HG03439 (cell line): ENCODE results near the gene CHRNA7.

Experiments
- ATAC-seq: cut with Tn5 transposase; IDR thresholded peaks from one replicate; pipeline ENCODE4 v1.9.1; 2021; ENCODE audit warnings: mild to moderate bottlenecking, moderate library complexity; ENCODE audit not compliant: unreplicated experiment

Gene CHRNA7

GRCh38 chr15:32067115-32067514 is 36.8 kb downstream of the CHRNA7 start:
- ATAC-seq = no peak

GRCh38 chr15:32089851-32090359 is 59.6 kb downstream of the CHRNA7 start:
- no peak for ATAC-seq

GRCh38 chr15:32091505-32092380 is 61.4 kb downstream of the CHRNA7 start:
- ATAC-seq = no peak

GRCh38 chr15:32096213-32096612 is 65.9 kb downstream of the CHRNA7 start:
- ATAC-seq = no peak

DNA sequence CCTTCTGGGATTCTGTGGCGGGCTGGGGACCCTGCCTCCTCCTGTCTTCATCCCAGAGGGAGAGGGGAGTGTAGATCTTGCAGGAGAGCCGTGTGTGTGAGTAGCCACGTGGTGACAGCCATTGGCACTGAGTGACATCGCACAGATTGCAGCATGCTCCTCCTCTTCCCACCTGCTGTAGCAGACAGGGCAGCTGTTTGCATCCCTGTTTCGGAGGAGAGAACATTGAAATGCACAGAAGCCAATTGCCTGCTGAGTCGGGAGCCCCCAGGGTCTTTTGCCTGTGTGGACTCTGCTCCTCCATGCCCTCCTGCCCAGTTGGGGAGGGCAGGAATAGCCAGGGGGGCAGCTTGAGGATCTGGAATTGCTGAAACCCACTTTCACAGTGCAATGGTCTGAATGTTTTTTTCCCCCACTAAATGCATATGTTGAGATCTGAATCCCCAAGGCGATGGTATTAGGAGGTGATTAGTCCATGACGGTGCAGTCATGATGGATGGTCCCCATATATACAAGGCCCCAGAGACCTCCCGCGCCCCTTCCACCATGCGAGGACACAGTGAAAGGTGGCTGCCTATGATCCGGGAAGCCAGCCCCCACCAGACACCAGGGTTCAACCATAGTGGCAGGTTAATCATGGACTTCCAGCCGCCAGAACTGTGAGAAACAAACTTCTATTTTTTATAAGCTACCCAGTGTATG is 66.8 kb downstream of the CHRNA7 start:
- ATAC-seq = no peak

DNA sequence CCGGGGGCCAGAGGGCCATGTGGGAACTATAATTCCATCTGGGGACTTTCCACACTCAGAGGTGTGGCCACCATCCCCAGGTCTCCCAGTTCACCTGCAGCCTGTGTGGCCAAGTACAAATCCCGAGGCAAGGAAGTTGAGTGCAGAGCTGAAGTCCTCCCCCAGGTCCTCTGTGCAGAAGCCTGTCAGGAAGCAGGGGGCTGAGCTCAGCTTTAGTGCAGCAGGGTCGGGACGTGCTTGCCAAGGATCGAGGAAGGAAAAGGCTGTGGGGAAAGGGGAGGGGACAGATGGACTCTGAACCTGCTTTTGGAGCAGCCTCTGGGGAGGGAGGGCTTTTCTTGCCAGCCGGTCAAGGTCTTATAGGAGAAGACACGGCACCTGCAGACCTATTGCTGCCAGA is 67.7 kb downstream of the CHRNA7 start:
- no peak for ATAC-seq

DNA sequence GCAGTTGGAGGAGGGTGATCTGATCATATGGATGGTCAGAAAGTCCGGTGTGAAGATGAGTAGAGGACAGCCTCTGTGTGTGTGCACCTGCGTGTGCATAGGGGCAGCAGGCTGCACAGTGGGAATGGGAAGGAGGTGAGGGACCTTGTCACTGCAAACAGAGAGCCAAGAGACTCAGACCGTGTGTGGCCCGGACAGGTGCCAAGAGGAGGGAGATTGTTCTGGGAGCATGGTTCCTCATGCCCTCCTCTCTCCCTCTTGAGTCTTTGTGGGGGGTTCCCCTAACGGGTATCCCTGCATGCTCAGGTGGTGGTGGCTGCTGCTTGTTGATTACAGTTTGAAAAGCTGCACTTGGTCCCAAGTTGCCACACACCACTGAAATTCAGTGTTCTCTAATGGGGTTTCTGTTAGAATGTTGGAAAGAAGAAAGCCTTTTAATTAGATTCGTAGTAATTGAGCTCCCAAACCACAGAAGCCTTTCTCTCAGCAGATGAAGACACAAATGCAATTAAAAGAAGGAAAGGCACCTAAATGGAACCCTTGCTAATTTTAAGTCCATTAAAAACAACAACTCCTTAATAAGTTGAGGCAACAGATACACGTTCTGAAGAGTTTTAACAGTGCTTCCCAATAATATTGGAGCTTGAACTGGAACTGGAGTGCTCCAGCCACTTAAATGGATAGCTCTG is 68.9 kb downstream of the CHRNA7 start:
- ATAC-seq = no peak

DNA sequence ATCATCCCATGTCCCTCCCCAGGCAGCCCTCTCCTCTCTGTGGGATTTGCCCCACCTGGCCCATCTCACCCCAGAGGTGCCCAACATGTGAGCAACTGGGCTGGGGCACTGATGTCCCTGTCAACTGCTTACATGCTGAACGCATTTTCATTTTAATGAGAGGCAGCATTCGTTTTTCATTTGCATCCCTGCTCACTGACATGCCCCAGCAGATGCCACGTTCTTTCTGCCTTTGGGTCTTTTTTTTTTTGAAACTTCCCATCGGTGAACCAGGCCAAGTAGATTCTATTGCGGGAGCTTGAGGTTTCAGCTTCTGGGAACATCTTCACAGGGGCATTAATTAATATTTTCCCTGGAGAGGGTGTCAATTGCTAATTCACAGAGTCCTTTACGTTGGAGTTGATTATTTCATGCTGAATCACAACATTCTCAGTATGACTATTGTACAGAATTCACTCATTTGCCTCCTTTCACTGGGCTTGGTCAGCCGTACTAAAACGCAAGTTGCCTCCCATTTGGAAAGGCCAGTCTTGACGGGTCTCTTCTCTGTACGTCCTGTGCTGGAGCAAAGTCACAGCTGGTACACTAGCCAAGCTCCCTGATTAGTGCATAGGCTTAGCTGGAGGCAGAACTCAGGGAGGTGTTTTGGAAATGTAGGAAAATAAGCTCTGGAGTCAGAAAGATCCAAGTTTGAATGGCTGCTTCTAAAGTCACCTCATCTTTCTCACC is 69.8 kb downstream of the CHRNA7 start:
- ATAC-seq = no peak

- ATAC-seq = no peak
These were observed 74.0 kb downstream of the CHRNA7 start for GRCh38 chr15:32104061-32104995.

DNA sequence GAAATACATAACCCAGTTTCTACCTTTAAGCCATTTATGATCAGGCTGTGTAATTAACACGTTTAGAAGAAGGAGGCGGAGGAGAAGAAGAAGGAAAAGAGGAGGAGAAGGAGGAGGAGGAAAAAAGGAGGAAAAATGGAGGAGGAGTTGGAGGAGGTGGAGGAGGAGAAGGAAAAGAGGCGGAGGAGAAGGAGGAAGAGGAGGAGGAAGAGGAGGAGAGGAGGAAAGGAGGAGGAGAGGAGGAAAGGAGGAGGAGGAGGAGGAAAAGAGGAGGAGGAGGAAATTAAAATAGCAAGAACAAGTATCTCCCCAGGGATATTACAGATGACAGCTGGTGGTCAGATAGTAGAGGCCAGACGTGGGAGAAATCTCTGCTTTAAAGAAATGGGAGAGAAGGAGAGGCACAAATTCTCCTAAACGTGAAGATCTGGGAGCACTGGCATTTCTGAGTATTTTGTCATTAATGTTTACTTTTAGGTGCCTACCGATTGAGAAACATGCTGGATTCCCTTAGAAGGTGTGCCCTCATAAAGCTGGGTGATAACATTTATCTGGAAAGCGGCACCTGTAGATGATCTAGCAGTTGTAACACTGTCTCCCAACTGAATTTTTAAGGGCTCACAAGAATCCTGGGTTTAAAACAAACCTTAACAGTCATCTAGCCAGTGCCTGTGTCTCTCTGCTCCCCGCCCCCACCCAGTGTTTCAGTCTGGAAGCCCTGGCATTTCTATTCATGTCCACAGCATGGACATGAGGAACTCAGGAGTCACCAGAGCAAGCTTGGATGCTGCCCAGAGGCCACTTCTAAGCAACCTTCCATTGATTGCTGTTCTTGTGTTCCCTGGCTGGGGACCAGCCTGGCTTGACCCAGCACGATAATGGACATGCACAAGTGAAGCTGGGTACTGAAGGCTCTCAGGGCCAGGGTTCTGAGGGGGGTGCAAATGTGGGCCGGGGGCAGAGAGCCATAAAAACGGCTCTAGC is 75.2 kb downstream of the CHRNA7 start:
- ATAC-seq = no peak

- ATAC-seq = no peak
These were observed 76.4 kb downstream of the CHRNA7 start for GRCh38 chr15:32106401-32107381.

- no peak for ATAC-seq
These were observed 77.3 kb downstream of the CHRNA7 start for GRCh38 chr15:32107477-32108080.

DNA sequence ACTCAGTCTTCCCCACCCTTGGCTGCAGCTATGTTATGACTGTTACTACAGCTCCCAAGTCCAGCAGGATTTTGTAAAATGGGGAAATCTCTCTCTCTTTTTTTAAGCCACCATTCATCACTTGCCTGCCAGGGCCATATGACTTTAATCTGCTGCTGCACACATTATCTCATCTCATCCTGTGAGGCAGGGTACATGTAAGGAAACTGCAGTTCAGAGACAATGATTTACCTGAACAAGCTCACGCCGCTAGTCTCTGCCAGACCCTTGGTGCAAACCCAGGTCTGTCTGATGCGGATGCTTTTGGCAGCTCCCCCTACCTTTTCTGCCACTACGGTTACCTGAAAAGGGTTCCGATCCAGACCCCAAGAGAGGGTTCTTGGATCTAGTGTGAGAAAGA is 78.3 kb downstream of the CHRNA7 start:
- ATAC-seq = no peak

DNA sequence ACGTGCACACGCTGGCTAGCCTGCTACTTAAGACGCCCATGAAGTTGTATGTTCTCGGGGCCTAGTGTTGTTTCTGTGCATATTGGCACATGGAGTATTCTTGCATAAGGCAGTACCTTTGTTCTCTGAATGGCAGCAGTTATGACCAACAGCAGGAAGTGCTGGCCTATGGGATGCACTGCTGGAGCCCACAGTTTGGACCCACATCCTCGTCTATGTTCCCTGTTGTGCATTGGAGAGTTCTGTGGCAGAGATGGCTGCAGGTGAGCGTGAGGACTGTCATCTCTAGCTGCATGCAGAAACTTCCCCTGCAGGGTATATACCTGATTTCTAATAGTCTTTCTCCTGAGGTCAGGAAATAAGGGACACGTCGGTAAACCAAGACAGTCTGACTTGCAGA is 81.8 kb downstream of the CHRNA7 start:
- ATAC-seq = no peak

DNA sequence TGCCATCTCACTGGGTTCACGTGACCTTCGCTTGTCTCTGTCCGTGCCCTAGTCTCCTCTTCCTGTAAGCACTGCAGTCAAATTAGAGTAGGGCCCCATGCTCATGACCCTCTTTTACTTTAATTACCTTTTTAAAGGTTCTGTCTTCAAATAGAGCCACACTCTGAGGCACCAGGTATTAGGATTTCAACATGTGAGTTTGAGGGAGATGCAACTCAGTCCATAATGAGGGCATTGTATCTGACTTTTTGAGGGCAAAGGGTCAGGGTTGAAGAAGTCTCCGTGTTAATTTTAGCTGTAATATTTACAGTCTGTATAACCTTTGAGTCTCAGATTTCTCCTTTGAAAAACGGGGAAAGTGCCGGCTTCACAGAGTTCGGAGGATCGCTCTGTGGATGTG is 82.9 kb downstream of the CHRNA7 start:
- no peak for ATAC-seq

- ATAC-seq = no peak
These were observed 86.8 kb downstream of the CHRNA7 start for GRCh38 chr15:32117122-32117521.

DNA sequence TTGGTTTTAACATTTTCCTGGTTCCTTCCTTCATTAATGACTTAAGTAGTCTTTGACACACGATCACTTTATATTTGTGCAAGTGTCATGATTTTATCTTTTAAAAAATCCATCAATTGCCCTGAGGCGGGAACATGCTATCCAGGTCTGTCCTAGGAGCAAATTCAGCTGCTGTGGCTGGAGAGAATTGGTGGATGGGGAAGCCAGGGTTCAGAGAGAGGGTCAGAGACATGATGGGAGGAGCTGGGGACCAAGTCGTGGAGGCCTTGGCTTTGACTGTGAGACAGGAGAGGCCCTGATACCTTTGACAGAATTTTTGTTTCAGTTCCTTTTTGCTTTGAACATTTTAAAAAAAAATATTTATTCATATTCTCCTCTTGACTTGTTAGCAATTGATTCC is 89.0 kb downstream of the CHRNA7 start:
- ATAC-seq = no peak
